GM21423 (cell line): ENCODE data around the gene CDKL2.

ENCODE experiments used
- ATAC-seq: cut with Tn5 transposase; IDR thresholded peaks from one replicate; pipeline ENCODE4 v1.9.1; 2021; ENCODE audit warnings: mild to moderate bottlenecking, moderate library complexity; ENCODE audit not compliant: unreplicated experiment

The CDKL2 gene

GRCh38 chr4:75643651-75644050, 13.3 kb upstream of the CDKL2 start:
- no peak for ATAC-seq

DNA sequence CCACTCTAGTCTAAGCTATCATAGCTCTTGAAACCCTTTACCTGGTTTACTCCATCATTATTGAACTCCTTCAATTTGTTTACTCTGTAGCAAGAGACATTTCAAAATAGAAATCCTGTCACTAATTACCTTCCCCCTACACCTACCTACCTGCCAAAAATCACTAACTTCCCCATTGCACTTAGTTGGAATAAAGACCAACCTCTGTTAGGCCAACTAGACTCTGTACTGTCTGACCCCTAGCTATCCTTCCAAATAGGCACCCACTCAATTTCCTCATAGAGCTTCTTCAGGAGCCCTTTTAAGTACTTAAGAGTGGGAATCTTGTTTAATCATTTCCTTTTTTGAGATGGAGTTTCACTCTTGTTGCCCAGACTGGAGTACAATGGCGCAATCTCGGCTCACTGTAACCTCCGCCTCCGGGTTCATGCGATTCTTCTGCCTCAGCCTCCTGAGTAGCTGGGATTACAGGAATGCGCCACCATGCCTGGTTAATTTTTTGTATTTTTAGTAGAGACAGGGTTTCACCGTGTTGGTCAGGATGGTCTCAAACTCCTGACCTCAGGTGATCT, 8.9 kb upstream of the CDKL2 start:
- no peak for ATAC-seq

DNA sequence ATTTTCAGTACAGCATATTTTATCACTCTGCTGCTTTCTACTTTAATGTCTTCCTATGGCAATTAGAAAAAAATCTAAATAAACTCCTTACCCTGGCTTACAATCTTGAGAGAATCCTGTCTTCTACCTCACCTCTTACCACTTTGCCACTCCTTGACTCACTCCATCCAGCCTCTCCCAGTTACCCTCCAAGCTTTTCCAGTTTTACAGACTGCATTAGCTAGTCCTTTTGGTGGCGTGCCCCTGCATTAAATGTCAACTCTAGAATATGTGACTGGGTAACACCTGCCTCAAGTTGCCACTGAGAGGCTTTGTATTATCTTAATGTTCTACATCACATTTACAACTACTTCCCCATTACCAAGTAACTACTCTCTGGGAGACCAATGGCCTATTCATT, 7.5 kb upstream of the CDKL2 start:
- ATAC-seq: no peak

- no peak for ATAC-seq
Observed at GRCh38 chr4:75637176-75637575, 6.8 kb upstream of the CDKL2 start.

DNA sequence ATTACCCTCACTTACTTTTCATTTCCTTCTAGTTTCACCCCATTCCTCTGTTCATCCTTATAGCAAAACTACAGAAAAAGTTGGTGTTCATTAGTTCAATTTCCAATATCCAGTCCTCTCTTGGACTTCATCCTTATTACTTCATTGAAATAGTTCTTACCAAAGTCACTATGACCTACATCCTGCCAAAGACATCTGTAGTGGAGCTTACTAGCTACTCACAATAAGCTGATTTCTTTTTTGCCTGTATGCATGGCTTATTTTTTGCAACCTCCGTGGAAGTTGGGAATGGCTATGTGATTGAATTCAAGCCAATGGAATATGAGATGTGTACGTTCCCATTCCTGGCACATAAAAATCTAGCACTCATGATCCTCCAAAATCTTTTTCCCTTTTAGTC, 4.6 kb upstream of the CDKL2 start:
- ATAC-seq: no peak

DNA sequence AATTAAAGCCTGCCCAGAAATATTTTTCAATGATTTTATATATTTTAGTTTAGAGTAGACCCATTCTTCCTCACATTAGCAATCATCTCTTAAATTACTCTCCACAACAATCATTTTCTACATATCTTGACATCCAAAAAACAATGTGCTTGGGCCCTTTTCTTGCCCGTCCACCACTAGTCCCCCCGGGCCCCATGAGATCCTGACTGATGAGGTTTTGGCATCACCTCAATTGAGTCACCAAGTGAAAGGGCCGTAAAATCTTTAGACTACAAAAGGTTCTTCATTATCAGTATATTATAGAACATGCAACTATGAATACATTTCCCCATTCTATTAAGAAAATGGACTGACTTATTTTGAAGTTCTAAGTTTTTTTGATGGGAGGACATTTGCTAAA, 4.0 kb upstream of the CDKL2 start:
- no peak for ATAC-seq

- ATAC-seq: no peak
Observed at GRCh38 chr4:75633846-75634245, 3.5 kb upstream of the CDKL2 start.

DNA sequence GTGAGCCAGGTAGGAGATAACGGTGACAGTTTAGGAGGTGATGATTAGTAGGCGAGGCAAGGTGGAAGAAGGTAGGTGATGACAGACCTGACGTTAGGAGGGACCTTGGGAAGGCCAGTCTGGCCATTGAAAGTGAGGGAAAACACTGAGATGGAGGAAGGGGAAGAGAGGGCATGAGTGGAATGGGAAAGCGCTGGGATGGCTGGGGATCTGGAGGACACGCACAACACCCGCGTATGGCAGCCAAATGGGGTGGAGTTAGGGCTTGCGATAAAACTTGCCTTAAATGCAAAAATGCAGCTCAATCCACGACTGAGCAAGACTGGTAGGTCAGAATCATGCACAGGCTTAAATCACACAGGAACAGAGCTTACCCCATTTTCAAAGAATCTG, 605 bp upstream of the CDKL2 start:
- no peak for ATAC-seq

DNA sequence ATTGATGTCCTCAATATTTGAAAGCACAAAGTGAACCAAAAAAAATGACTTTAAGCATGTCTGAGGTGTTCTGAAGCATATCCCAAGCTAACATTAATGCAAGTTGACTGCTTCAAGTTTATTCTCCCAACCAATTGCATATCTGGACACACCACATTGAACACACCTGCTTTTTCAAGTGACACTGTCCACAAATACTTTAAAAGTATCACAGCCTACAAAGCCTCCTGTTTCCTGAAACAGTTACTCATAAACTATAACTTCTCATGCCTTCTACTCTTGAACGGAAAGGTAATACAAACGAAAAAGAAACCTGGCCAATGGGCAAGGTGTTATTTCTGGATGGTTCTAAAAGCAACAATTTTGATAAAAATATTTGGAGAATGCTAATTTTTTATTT, 1.1 kb downstream of the CDKL2 start:
- no peak for ATAC-seq

DNA sequence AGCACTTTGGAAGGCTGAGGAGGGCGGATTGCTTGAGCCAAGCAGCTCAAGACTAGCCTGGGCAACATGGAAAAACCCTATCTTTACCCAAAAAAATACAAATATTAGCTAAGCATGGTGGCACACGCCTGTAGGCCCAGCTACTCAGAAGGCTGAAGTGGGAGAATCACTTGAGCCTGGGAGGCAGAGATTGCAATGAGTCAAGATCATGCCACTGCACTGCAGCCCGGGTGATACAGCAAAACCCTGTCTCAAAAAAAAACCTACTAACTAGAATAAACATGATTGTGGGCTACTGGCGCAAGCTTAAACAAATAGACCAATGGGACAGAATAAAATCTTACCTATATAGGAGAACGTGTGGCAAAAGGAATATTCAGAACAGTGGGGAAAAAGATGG, 7.3 kb downstream of the CDKL2 start:
- ATAC-seq: no peak

GRCh38 chr4:75621715-75622114, 8.6 kb downstream of the CDKL2 start:
- no peak for ATAC-seq

DNA sequence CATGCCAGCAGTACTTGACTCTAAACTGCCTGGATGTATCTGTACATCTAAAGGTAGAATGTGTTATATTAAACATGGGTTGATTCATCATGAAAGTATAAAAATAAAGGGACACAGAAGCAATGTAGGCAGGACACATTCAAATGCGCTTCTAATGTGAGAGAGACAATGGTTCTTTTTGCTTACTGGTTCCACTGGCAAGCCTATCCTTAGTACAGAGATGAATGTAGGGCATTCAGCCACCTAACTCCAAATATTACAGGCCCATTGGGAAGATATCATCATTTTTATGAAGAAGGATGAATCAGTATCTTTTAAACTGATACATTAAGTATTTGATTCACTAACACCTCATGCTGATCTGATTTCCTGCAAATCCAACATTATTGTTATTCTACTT, 18.0 kb downstream of the CDKL2 start:
- no peak for ATAC-seq

- no peak for ATAC-seq
Observed at GRCh38 chr4:75605928-75606327, 24.4 kb downstream of the CDKL2 start.

DNA sequence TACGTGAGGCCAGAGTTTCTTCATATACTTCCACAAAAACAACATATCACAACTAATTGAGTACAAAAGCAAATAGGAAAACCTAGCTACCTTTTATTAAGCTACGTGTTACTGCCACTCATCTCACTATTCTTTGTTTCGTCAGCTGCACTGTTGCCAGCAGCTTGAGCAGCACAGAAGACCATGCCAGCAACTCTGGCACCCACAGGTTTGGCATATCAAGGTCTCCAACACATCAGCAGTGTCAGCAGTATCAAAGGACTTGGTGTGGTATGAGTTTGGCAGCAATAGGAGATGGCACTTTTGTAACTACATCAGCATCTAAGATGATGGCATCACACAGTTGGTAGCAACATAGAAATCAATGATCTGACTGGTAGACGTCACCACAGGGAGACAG, 30.7 kb downstream of the CDKL2 start:
- ATAC-seq: no peak

DNA sequence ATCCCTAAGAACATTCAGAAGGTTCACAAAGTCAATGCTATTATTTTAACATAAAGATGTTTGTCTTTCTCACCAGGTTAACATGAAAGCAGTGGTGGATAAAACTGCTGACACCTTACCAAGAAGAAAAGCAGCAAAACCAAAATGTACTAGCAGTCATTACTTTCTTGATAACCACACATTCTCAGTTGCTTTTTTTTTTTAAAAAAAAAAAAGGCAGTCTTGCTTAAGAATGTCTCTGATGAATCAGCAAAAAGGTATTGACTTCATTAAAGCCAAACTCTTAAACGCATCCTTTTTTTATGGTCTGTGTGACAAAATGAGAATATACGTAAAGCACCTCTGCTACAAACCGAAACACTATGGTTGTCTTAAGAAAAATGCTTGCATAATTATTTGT, 31.9 kb downstream of the CDKL2 start:
- no peak for ATAC-seq

DNA sequence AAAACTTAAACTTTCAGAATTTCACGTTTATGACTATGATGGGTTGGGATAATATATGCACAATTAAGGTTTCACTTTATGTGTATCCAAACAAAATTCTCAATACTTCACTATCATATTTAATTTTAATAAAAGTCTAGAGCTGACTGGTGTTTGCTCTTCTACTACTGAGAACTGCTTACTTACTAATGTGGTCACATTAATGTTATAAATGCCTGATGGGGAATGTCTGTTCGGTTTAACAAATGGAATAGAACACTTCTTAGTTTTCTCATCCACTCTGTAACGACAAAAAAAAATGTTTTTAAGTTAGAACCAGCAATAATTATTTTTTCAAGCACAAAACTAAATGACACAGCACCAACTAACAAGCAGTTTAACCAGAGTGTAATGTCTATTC, 34.3 kb downstream of the CDKL2 start:
- ATAC-seq: no peak

DNA sequence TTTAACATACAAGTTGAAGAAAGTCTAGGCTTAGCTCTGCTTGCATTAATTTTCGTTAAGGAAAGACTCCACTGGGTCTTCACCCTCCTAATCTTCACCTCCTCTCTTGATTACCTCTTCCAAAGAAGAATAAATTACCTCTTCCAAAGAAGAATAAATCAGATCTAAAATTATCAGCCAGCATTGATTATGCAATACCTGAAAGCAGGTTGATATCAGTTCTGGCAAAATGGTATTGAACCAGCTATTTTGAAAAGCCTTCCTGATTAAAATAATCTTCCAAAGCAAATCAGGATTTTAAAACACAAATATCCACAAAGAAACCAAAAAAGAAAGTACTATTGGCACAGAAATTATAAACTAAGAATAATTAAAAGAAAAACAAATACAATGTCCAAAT, 36.9 kb downstream of the CDKL2 start:
- no peak for ATAC-seq

DNA sequence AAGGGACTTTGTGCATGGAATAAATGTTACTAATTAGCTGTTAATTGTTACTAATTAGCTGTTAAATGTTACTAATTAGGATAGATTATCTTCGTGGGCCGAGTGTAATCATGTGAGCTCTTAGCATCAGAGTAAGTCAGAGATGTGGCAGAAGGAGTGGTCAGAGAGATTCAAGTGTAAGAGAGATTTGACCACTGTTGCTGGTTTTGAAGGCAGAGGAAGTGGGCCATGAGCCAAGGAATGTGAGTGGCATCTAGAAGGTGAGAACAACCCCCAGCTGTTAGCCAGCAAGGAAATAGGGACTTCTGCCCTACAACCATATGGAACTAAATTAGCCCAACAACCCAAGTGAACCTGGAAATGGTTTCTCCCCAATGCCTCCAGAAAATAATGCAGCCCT, 46.3 kb downstream of the CDKL2 start:
- no peak for ATAC-seq

DNA sequence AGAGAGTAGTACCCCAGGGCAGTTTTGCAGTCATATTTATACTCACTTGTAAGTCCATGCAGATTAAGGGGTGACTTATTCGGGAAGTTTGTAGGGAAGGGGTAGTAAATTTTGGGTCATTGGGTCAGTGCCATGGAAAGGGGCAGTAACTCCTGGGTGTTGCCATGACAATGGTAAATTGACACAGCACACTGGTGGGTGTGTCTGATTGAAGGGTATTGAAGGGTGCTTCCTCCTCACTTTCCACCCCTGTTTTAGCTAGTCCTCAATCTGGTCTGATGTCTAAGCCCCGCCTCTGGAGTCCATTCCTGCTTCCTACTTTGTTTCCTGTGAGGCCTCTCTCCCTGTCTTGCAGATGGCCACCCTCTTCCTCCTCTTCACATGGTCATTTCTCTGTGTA, 62.6 kb downstream of the CDKL2 start:
- ATAC-seq: no peak

- ATAC-seq: no peak
Observed at GRCh38 chr4:75566911-75567310, 63.4 kb downstream of the CDKL2 start.

GRCh38 chr4:75565481-75565880, 64.8 kb downstream of the CDKL2 start:
- no peak for ATAC-seq

- ATAC-seq: no peak
Observed at GRCh38 chr4:75564023-75564422, 66.3 kb downstream of the CDKL2 start.

- no peak for ATAC-seq
Observed at GRCh38 chr4:75561789-75562188, 68.5 kb downstream of the CDKL2 start.

- ATAC-seq: no peak
Observed at GRCh38 chr4:75557696-75558095, 72.6 kb downstream of the CDKL2 start.
